ENCODE data around the gene HOXB2. TPM values are rescaled to one million over a fixed set of nuclear protein-coding genes. Genes with fewer than 3 reads are reported as not detected.

HOXB2 gene
- total RNA-seq, 1 donor from 2014 or later: not detected

DNA sequence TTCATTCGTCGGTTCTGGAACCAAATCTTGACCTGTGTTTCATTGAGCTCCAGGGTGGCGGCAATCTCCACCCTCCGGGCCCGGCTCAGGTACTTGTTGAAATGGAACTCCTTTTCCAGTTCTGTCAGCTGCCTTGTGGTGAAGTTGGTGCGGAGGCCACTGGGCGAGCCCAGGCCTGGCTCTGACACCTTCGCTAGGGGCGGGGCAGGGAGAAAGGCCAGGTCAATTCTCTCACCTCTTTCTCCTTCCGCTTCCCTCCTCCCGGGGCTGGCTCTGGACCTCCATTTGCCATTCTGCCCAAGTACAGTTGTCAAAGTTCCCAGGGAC, 15.3 kb downstream of the HOXB2 start:
- Histone ChIP-seq H3K4me3 (no peak overlapping the region), H3K36me3 (no peaks in the 10 kb centered on the region), H3K79me2 (ENCODE audit: low read depth) (no peaks in the 10 kb centered on the region), H3K27ac (no peak overlapping the region), H3K9ac (no peak overlapping the region), H3K9me3 (ENCODE audit: low read depth) (no peaks in the 10 kb centered on the region), H3K4me1 (no peaks in the 10 kb centered on the region), H3K4me2 (no peak overlapping the region), H3F3A (ENCODE audit: low read depth) (peaks cover 5% of the 10 kb centered on the region), H4K20me1 (ENCODE audit: low read depth) (peaks cover 70% of the 10 kb centered on the region), H3K27me3 (peaks cover 100% of the 10 kb centered on the region), H2AFZ (replicated peaks) (no peak overlapping the region)
- no peaks in the 10 kb centered on the region for H3K36me3 Mint-ChIP-seq
- DNase-seq (ENCODE audit: low spot score): no peak
- H3K4me3 Mint-ChIP-seq: no peak overlapping the region
- peaks cover 10% of the 10 kb centered on the region for H3K9me3 Mint-ChIP-seq
- H3K4me1 Mint-ChIP-seq: peaks cover 2% of the 10 kb centered on the region
- no peak overlapping the region for H3K27ac Mint-ChIP-seq
- TF ChIP-seq EZH2phosphoT487 (IDR thresholded peaks at IDR 0.05): no peak
- TF ChIP-seq, protein P1, sequence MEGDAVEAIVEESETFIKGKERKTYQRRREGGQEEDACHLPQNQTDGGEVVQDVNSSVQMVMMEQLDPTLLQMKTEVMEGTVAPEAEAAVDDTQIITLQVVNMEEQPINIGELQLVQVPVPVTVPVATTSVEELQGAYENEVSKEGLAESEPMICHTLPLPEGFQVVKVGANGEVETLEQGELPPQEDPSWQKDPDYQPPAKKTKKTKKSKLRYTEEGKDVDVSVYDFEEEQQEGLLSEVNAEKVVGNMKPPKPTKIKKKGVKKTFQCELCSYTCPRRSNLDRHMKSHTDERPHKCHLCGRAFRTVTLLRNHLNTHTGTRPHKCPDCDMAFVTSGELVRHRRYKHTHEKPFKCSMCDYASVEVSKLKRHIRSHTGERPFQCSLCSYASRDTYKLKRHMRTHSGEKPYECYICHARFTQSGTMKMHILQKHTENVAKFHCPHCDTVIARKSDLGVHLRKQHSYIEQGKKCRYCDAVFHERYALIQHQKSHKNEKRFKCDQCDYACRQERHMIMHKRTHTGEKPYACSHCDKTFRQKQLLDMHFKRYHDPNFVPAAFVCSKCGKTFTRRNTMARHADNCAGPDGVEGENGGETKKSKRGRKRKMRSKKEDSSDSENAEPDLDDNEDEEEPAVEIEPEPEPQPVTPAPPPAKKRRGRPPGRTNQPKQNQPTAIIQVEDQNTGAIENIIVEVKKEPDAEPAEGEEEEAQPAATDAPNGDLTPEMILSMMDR (IDR thresholded peaks at IDR 0.05): no peak
- no peak for TF ChIP-seq EZH2 (IDR thresholded peaks at IDR 0.05)
- H3K27me3 Mint-ChIP-seq (ENCODE audit: insufficient read depth, low read depth): peaks cover 90% of the 10 kb centered on the region

DNA sequence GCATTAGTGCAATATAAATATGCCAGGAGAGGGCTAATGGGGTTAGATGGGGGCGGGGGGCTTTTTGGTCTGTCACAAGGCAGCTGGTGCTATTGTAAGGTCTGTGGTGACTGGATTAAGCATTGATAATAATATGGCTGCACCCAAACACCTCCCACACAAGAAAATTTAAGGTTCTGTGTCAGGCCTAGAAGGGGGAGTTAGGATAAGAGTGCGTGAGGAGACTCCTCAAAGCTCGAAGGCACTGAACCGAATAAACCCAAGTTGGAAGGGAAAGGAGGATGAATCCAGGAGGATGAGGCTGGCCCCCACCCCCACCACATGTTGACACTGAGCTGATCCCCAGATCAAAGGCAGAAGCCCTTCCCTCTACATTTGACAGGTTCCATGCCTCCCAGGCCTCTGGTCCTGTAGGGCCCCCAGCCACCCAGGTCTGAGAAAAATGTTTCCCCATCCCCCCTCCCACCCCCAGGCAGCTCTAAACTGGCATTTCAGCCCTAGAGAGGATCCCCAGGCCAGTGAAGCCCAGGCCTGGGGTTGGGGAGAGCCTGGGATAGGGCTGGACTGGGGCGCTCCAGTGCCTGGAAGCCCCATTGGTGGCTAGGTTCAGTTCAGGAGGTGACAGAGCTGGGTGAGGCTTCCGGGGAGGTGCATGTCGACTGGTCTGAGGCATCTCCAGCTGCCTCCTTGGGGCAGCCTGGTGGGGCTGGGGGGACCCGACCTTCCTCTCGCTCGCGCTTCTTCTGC, 15.8 kb downstream of the HOXB2 start:
- H3K4me1 Mint-ChIP-seq: peaks cover 2% of the 10 kb centered on the region
- Histone ChIP-seq H3K79me2 (ENCODE audit: low read depth) (no peaks in the 10 kb centered on the region), H3K9me3 (ENCODE audit: low read depth) (no peaks in the 10 kb centered on the region), H3K9ac (no peak overlapping the region), H3K36me3 (no peaks in the 10 kb centered on the region), H4K20me1 (ENCODE audit: low read depth) (peaks cover 75% of the 10 kb centered on the region), H3K27me3 (peaks cover 100% of the 10 kb centered on the region), H2AFZ (replicated peaks) (no peak overlapping the region), H3F3A (ENCODE audit: low read depth) (peaks cover 5% of the 10 kb centered on the region), H3K4me2 (no peak overlapping the region), H3K27ac (no peak overlapping the region), H3K4me3 (no peak overlapping the region), H3K4me1 (no peaks in the 10 kb centered on the region)
- TF ChIP-seq, protein P1 (IDR thresholded peaks at IDR 0.05): no peak
- TF ChIP-seq EZH2phosphoT487 (IDR thresholded peaks at IDR 0.05) (no peak), EZH2 (IDR thresholded peaks at IDR 0.05) (no peak)
- H3K36me3 Mint-ChIP-seq: no peaks in the 10 kb centered on the region
- peaks cover 91% of the 10 kb centered on the region for H3K27me3 Mint-ChIP-seq (ENCODE audit: insufficient read depth, low read depth)
- H3K4me3 Mint-ChIP-seq: no peak overlapping the region
- H3K9me3 Mint-ChIP-seq: peaks cover 10% of the 10 kb centered on the region
- DNase-seq (ENCODE audit: low spot score): no peak
- no peak overlapping the region for H3K27ac Mint-ChIP-seq

DNA sequence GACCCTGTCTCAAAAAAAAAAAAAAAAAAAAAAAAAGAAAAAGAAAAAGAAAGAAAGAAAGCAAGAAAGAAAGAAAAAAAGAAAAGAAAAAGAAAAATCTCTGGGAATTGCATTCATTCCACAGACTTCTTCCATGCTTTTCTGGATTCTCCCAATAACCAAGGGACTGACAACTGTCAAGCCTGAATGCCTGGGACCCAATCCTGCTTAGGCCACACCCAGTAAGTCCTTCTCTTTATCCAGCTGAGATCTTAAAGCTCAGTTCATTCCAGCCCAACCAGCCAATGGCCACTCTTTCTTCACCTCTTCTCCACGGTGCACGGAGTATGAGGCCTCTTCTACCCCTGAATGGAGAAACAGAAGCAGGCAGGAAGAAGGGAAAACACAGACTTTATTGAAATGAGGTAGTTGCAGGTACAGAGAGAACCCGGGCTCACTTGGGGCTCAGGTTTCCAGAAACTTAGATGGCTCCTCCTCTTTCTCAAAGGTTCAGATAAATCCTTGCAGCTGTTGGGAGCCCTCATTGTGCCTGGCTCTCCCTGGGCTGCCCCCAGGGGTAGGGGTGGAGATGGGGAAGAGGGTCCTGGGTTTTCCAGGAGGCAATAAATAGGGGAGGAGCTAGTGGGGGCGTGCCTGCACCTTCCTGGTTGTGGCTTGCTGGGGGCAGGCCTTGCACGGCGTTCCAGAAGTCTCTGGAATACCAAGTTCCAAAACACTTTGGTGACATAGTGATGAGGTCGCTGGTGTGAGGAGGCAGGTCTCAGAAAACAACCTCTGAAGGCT, 16.6 kb downstream of the HOXB2 start:
- Mint-ChIP-seq H3K4me1 (peaks cover 2% of the 10 kb centered on the region), H3K4me3 (no peak overlapping the region), H3K36me3 (no peaks in the 10 kb centered on the region), H3K9me3 (peaks cover 10% of the 10 kb centered on the region), H3K27me3 (ENCODE audit: insufficient read depth, low read depth) (peaks cover 93% of the 10 kb centered on the region), H3K27ac (no peak overlapping the region)
- no peaks in the 10 kb centered on the region for H3K4me1 ChIP-seq
- no peak overlapping the region for H3K4me3 ChIP-seq
- H3K27ac ChIP-seq: no peak overlapping the region
- H3K9ac ChIP-seq: no peak overlapping the region
- H4K20me1 ChIP-seq (ENCODE audit: low read depth): peaks cover 82% of the 10 kb centered on the region
- no peak for TF ChIP-seq EZH2phosphoT487 (IDR thresholded peaks at IDR 0.05)
- TF ChIP-seq, protein P1 (IDR thresholded peaks at IDR 0.05): no peak
- no peak for TF ChIP-seq EZH2 (IDR thresholded peaks at IDR 0.05)
- H3K36me3 ChIP-seq: no peaks in the 10 kb centered on the region
- H3K4me2 ChIP-seq: no peak overlapping the region
- peak; percentile 40 for DNase-seq (ENCODE audit: low spot score)
- H3K79me2 ChIP-seq (ENCODE audit: low read depth): no peaks in the 10 kb centered on the region
- peaks cover 100% of the 10 kb centered on the region for H3K27me3 ChIP-seq
- no peaks in the 10 kb centered on the region for H3K9me3 ChIP-seq (ENCODE audit: low read depth)
- H3F3A ChIP-seq (ENCODE audit: low read depth): peaks cover 5% of the 10 kb centered on the region
- no peak overlapping the region for H2AFZ ChIP-seq (replicated peaks)

Measured in neural progenitor cell (in vitro differentiated cells).